Activated T-helper 1 cell treated with anti-CD3 and anti-CD28 coated beads, Interleukin-12 subunit alpha, Interleukin-12 subunit beta, Interleukin-2, Interleukin-4 antibody, amounts not matched to agents 30 ng/mL and 10 ng/mL and 1 ng/mL, durations not matched to agents 14 hours and 24 hours and 36 hours (primary cell): ENCODE data around the gene PLPPR3. TPM values are rescaled to one million over a fixed set of nuclear protein-coding genes. Genes with fewer than 3 reads are reported as not detected.
A peak's percentile ranks its signal among the peaks of the same experiment; 100 is the strongest.
"Not testable (repeated sequence)": the region's sequence is repeated elsewhere in the genome, so short reads cannot be mapped to it uniquely, and the experiment has no call there.

Source experiments
- DNase-seq: peaks from one replicate; pipeline ENCODE4 v3.0.0; 2021; ENCODE audit warnings: low spot score
- H3K27ac Mint-ChIP-seq: one replicate; pipeline ENCODE4 v1.8.0; 2021; ENCODE audit warnings: mild to moderate bottlenecking, mixed read lengths
- H3K27me3 Mint-ChIP-seq: one replicate; pipeline ENCODE4 v1.8.0; 2022; ENCODE audit warnings: mild to moderate bottlenecking, moderate library complexity, mixed read lengths; ENCODE audit not compliant: insufficient read depth
- H3K36me3 Mint-ChIP-seq: one replicate; pipeline ENCODE4 v1.8.0; 2021; ENCODE audit warnings: low read depth, mixed read lengths
- H3K4me1 Mint-ChIP-seq: one replicate; pipeline ENCODE4 v1.8.0; 2021; ENCODE audit warnings: low read depth, mixed read lengths
- H3K4me3 Mint-ChIP-seq: one replicate; pipeline ENCODE4 v1.8.0; 2021; ENCODE audit warnings: mild to moderate bottlenecking, moderate library complexity, mixed read lengths
- H3K9me3 Mint-ChIP-seq: one replicate; pipeline ENCODE4 v1.8.0; 2021; ENCODE audit warnings: mixed read lengths
- intact Hi-C: fragments of 100-400 bp; cut with micrococcal nuclease; formaldehyde crosslinking; loops from one replicate; pipeline ENCODE4 v1.15.1; 2024
- total RNA-seq: library from RNA; stranded (reverse); gene quantifications from 2 replicates; pipeline ENCODE4 v1.2.3, GENCODE V29; 2022

PLPPR3 gene
- total RNA-seq, 1 donor from 2014 or later = not detected

- H3K27ac Mint-ChIP-seq, H3K4me3 Mint-ChIP-seq, H3K9me3 Mint-ChIP-seq, H3K4me1 Mint-ChIP-seq, H3K36me3 Mint-ChIP-seq, DNase-seq, intact Hi-C loops: not testable (repeated sequence)
- H3K27me3 Mint-ChIP-seq = peaks cover 10% of the 10 kb centered on the region
Observed at GRCh38 chr19:849195-849594, 27.4 kb upstream of the PLPPR3 start.

GRCh38 chr19:848386-848921, 26.7 kb upstream of the PLPPR3 start:
- Mint-ChIP-seq H3K36me3 (no peaks in the 10 kb centered on the region), H3K4me3 (no peak overlapping the region), H3K9me3 (no peaks in the 10 kb centered on the region), H3K27me3 (peaks cover 10% of the 10 kb centered on the region), H3K4me1 (no peaks in the 10 kb centered on the region), H3K27ac (no peak overlapping the region)
- intact Hi-C loops = no loop called here
- DNase-seq = no peak

DNA sequence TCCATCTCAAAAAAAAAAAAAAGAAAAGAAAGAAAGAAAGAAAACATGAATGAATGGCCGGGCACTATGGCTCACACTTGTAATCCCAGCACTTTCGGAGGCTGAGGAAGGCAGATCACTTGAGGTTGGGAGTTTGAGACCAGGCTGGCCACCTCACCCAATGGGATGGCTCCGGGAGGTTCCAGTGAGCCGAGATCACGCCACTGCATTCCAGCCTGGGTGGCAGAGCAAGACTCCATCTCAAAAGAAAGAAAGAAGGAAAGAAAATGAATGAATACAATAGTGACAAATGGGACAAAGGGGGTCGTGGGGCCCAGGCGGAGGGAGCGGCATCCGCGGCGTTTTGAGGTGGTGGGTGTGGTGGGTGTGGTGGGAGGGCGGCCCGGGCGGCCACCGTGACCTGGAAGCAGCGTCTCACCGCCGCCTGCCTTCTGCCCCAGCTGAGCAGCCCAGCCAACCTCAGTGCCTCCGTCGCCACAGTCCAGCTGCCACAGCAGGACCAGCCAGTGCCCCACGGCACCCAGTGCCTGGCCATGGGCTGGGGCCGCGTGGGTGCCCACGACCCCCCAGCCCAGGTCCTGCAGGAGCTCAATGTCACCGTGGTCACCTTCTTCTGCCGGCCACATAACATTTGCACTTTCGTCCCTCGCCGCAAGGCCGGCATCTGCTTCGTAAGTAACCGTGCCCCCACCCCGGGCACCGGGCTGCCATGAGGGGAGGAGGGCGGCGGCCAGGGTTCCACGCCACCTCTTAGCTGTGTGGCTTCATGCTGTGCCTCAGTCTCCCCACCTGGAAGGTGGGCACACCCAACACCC, 24.2 kb upstream of the PLPPR3 start:
- no peak overlapping the region for H3K27ac Mint-ChIP-seq
- intact Hi-C loops = no loop called here
- H3K9me3 Mint-ChIP-seq = no peaks in the 10 kb centered on the region
- no peak for DNase-seq
- no peaks in the 10 kb centered on the region for H3K4me1 Mint-ChIP-seq
- H3K4me3 Mint-ChIP-seq = no peak overlapping the region
- no peaks in the 10 kb centered on the region for H3K36me3 Mint-ChIP-seq
- peaks cover 12% of the 10 kb centered on the region for H3K27me3 Mint-ChIP-seq

- intact Hi-C loops = no loop called here
- Mint-ChIP-seq H3K9me3 (no peaks in the 10 kb centered on the region), H3K27me3 (peaks cover 12% of the 10 kb centered on the region), H3K27ac (no peak overlapping the region), H3K4me3 (no peak overlapping the region), H3K36me3 (no peaks in the 10 kb centered on the region), H3K4me1 (no peaks in the 10 kb centered on the region)
- no peak for DNase-seq
Observed at GRCh38 chr19:844546-844971, 22.8 kb upstream of the PLPPR3 start.

DNA sequence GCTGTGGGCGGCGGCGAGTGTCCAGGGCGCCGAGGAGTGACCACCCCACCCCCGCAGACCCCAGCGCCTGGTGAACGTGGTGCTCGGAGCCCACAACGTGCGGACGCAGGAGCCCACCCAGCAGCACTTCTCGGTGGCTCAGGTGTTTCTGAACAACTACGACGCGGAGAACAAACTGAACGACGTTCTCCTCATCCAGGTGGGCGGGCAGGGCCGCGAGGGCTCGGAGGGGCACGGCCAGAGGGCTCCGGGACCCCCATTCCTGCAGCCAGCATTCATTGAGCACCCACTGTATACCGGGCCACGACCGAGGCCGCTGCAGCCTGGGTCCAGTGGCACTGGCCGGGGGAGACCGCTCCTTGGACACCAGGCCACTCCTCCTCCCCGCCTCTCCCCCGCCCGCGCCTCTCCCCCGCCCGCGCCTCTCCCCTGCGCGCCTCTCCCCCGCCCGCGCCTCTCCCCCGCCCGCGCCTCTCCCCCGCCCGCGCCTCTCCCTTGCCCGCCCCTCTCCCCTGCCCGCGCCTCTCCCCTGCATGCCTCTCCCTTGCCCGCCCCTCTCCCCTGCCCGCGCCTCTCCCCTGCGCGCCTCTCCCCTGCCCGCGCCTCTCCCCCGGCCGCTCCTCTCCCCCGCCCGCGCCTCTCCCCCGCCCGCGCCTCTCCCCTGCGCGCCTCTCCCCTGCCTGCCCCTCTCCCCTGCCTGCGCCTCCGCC, 22.2 kb upstream of the PLPPR3 start:
- Mint-ChIP-seq H3K27ac (no peak overlapping the region), H3K9me3 (no peaks in the 10 kb centered on the region), H3K4me1 (no peaks in the 10 kb centered on the region), H3K4me3 (no peak overlapping the region), H3K36me3 (no peaks in the 10 kb centered on the region), H3K27me3 (peaks cover 14% of the 10 kb centered on the region)
- no peak for DNase-seq
- intact Hi-C loops = no loop called here

DNA sequence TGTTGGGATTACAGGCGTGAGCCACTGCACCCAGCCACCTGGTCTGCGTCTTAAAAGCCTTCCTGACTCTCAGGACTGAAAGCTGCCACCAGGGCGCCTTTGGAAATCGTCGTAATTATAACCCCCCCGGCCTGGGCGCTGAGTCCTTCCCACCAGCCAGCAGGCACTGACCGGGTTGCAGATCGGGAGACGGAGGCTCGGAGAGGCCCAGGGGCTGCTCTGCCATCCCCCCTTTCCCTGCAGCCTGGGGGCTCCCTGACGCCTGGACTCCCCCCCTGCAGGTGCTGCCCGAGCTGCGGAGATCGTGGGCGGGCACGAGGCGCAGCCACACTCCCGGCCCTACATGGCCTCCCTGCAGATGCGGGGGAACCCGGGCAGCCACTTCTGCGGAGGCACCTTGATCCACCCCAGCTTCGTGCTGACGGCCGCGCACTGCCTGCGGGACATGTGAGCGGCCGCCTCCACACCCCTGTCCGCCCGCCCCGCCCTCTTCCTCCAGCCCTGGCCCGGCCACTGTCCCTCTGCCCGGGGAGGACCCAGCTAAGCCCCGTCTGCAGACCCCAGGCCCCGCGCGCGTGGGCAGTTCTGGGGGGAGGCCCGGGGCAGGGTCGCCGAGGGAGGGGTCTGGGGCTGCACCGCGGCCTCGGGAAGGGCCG, 21.6 kb upstream of the PLPPR3 start:
- Mint-ChIP-seq H3K27me3 (peaks cover 13% of the 10 kb centered on the region), H3K36me3 (no peaks in the 10 kb centered on the region), H3K27ac (no peak overlapping the region), H3K4me1 (no peaks in the 10 kb centered on the region), H3K9me3 (no peaks in the 10 kb centered on the region), H3K4me3 (no peak overlapping the region)
- intact Hi-C loops = no loop called here
- no peak for DNase-seq

GRCh38 chr19:842802-843179, 21.0 kb upstream of the PLPPR3 start:
- H3K4me3 Mint-ChIP-seq, DNase-seq, H3K9me3 Mint-ChIP-seq, intact Hi-C loops, H3K27ac Mint-ChIP-seq, H3K36me3 Mint-ChIP-seq, H3K4me1 Mint-ChIP-seq: not testable (repeated sequence)
- peaks cover 13% of the 10 kb centered on the region for H3K27me3 Mint-ChIP-seq

DNA sequence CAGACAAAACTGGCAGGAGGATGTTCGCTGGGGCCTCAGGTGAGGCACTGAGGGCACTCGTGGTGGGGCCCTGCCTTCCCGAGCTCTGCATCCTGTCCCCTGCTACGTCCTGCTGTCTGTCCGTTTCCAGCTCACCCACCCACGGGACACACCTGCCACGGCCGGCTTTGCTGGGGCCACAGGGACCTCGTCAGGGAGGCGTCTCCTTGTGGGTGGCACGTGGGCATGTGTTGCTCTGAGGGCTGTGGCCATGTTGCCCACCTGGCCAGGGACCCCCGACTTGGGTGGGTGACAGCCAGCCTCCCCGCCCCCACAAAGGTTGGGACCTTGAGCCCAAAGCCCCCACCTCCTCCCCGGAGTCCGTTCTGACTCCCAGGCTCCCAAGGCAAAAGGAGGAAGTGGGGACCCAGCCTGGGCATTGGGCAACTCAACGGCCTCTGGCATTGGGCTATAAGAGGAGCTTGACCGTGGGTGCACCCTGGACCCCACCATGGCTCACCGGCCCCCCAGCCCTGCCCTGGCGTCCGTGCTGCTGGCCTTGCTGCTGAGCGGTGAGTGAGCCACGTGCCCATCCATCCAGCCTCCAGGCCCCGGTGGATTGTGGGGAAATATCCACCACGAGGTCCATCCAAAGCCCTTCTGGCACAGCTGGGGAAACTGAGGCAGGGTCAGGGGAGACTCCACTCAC, 18.9 kb upstream of the PLPPR3 start, which contains the start of gene PRTN3:
Gene PRTN3, plus strand, starts transcription at position 481 of the 688 bp plus-strand sequence. Its CDS starts 10 bp downstream, at position 491.
- no peak within 1 kb of the TSS for H3K4me3 Mint-ChIP-seq

DNA sequence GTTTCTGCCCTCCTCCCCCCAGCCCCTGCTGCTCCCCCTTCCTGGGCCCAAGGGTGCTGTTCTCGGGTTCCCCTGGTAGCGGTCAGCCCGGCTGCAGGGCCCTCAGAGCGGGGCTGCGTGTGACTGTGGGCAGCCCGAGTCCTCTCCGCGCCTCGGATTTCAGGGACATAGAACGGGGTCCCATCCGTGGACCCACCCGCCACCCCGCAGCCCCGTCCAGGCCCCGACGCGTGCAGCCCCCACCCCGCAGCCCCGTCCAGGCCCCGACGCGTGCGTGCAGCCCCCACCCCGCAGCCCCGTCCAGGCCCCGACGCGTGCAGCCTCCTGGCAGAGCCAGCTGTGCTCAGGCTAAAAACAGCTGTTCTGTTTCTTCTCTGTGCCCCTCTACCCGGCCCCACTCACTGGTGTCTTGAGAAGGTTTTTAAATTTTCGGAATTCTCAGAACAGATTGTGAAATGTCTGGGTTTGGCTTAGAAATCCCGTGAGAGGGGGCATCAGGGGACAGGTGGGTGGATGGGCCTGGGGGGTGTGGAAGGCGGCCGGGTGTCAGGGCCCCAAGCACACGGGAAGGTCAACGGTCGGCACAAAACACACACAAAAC, 13.6 kb upstream of the PLPPR3 start:
- H3K4me3 Mint-ChIP-seq = no peak overlapping the region
- H3K4me1 Mint-ChIP-seq = no peaks in the 10 kb centered on the region
- no peaks in the 10 kb centered on the region for H3K36me3 Mint-ChIP-seq

More for the DNA sequence above, 18.9 kb upstream of the PLPPR3 start, which contains the start of gene PRTN3:
- no peaks in the 10 kb centered on the region for H3K4me1 Mint-ChIP-seq
- H3K9me3 Mint-ChIP-seq = no peaks in the 10 kb centered on the region
- H3K27ac Mint-ChIP-seq = peak within 1 kb of the TSS; percentile 1
- DNase-seq = no peak
- intact Hi-C loops = no loop called here
- no peaks in the 10 kb centered on the region for H3K36me3 Mint-ChIP-seq
- peaks cover 13% of the 10 kb centered on the region for H3K27me3 Mint-ChIP-seq

DNA sequence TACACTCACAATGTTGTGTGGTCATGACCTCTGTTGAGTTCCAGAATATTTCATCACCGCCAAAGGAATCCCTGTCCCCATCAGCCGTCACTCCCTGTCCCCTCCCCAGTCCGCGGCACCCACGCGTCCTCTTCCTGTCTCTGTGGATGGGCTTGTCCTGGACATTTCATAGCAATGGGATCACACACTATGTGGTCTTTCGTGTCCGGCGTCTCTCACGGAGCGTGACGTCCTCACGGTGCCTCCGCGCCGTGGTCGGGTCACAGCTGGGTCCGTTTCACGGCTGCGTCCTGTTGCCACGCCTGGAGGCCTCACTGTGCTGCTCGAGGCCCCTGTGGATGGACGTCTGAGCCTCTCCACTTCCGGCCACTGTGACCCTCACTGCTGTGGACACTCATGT, 12.5 kb upstream of the PLPPR3 start:
- H3K27me3 Mint-ChIP-seq = peaks cover 7% of the 10 kb centered on the region
- intact Hi-C loops = no loop called here
- no peak overlapping the region for H3K4me3 Mint-ChIP-seq
- no peaks in the 10 kb centered on the region for H3K9me3 Mint-ChIP-seq
- H3K27ac Mint-ChIP-seq = no peak overlapping the region
- H3K4me1 Mint-ChIP-seq = no peaks in the 10 kb centered on the region
- no peak for DNase-seq
- H3K36me3 Mint-ChIP-seq = no peaks in the 10 kb centered on the region

More for the DNA sequence above, 13.6 kb upstream of the PLPPR3 start:
- no peaks in the 10 kb centered on the region for H3K9me3 Mint-ChIP-seq
- no peak overlapping the region for H3K27ac Mint-ChIP-seq
- intact Hi-C loops = no loop called here
- H3K27me3 Mint-ChIP-seq = peaks cover 4% of the 10 kb centered on the region
- no peak for DNase-seq

DNA sequence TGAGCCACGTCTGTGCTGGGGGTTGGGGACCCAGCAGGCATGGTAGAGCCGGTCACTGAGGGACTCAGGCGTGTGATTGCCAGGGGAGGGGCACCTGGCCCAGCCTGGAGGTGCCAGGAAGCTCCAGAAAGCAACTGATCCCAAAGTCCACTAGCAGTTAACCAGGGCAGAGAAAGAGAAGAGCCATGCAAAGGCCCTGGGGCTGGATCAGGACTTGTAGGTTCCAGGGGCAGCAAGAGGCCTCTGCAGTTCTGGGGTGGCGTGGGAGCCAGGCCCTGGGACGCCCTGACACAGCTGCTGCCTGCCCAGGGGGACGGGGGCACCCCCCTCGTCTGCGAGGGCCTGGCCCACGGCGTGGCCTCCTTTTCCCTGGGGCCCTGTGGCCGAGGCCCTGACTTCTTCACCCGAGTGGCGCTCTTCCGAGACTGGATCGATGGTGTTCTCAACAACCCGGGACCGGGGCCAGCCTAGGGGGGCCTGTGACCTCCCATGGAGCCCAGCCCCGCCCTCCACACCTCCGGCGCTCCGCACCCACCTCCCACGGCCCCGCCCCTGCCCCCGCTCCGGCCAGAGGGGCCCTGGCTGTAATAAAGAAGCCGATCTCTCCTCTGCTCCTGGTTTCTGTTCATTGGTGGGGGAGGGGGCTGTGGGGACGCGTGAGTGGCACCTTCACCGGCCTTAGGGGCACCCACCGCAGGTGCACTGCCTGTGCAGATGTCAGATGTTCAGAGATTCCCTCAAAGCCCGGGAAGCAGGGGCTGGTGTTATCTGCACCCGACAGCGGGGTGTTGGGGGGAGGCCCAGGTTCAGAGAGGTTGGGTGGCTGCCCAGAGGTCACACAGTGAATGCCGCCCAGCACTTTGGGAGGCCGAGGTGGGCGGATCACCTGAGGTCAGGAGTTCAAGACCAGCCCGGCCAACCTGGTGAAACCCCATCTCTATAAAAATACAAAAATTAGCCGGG, 9.9 kb upstream of the PLPPR3 start:
- no peaks in the 10 kb centered on the region for H3K36me3 Mint-ChIP-seq
- no peak overlapping the region for H3K4me3 Mint-ChIP-seq
- H3K27me3 Mint-ChIP-seq = peaks cover 4% of the 10 kb centered on the region
- no peaks in the 10 kb centered on the region for H3K9me3 Mint-ChIP-seq
- no peak overlapping the region for H3K27ac Mint-ChIP-seq
- H3K4me1 Mint-ChIP-seq = no peaks in the 10 kb centered on the region
- DNase-seq = no peak
- intact Hi-C loops = no loop called here
